Measurements from ENCODE around the gene CAMK2B. TPM values are rescaled to one million over a fixed set of nuclear protein-coding genes. Genes with fewer than 3 reads are reported as not detected.
A peak's percentile ranks its signal among the peaks of the same experiment; 100 is the strongest.

The CAMK2B gene
- total RNA-seq, 1 experiment from 2014 or later = 0.02 TPM

- no peak for DNase-seq (ENCODE audit: low read depth)
Measured at GRCh38 chr7:44330331-44330730, 4.9 kb upstream of the CAMK2B start.

- no peak for DNase-seq (ENCODE audit: low read depth)
Measured at GRCh38 chr7:44329888-44330287, 4.5 kb upstream of the CAMK2B start.

- DNase-seq (ENCODE audit: low read depth) = no peak
Measured at GRCh38 chr7:44329081-44329480, 3.7 kb upstream of the CAMK2B start.

GRCh38 chr7:44327981-44328380 lies 2.6 kb upstream of the CAMK2B start:
- DNase-seq (ENCODE audit: low read depth) = no peak

DNA sequence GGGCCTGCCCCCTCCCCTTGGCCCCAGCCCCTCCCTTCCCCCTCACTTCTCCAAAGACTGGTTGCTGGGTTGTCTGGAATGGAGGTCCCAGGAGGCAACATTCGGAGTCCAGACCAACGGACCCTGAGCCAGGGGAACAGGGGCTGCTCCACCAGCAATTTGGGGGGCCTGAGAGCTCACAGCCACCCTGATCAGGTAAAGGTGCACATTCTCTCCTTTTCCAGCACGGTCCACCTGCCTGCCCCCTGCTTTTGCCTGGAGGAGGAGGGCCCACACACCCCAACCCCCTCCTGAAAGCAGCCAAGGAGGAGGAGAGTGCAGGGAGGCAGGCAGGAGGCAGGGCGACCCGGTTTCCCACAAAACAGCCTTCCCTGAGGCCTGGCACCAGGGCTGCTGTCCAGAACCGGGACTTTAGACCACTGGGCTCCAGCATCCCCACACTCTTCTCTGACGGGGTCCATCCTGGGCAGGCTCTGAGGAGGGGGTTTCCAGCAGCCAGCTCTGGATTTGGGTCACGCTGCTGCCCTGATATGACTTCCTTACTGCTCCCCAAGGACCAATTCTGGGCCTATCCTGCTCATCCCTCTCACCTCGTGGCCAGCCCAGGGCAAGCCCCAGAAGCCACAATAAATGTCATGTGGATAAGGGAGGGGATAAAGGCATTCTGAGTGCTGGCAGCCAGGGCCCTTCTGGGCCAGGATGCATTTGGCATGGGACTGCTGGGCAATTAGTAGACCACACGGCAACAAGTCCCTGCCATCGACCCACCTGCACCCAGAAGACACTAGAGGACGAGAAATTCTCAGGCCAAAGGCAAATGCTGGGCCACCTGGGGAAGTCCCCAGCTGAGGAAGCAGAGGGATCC lies 1.1 kb upstream of the CAMK2B start:
- DNase-seq (ENCODE audit: low read depth) = no peak

GRCh38 chr7:44325811-44326241 lies 432 bp upstream of the CAMK2B start:
- DNase-seq (ENCODE audit: low read depth) = peak; percentile 9

GRCh38 chr7:44324481-44325200 lies 753 bp downstream of the CAMK2B start:
- DNase-seq (ENCODE audit: low read depth) = no peak

- DNase-seq (ENCODE audit: low read depth) = peak; percentile 12
Measured at GRCh38 chr7:44324204-44324480, 1.3 kb downstream of the CAMK2B start.

- DNase-seq (ENCODE audit: low read depth) = no peak
Measured at GRCh38 chr7:44323381-44324203, 1.8 kb downstream of the CAMK2B start.

- DNase-seq (ENCODE audit: low read depth) = no peak
Measured at GRCh38 chr7:44322631-44323363, 2.6 kb downstream of the CAMK2B start.

DNA sequence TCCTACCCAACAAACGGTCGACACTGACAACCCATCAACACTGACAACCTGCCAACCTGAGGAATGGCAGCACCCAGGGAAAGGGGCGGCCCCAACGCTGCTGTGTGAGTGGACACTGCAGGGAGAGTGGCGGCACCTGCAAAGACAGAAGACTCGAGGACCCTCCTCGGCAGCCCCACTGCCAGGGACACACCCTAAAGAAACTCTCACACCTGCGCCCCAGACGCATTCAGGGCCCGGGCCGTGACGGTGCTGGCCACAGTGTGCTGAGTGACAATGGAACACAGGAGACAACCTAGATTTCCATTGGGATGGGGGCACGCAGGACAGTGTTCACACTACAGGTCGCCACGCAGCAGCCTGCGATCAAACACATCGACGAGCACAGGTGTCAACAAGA lies 3.6 kb downstream of the CAMK2B start:
- DNase-seq (ENCODE audit: low read depth) = no peak

DNA sequence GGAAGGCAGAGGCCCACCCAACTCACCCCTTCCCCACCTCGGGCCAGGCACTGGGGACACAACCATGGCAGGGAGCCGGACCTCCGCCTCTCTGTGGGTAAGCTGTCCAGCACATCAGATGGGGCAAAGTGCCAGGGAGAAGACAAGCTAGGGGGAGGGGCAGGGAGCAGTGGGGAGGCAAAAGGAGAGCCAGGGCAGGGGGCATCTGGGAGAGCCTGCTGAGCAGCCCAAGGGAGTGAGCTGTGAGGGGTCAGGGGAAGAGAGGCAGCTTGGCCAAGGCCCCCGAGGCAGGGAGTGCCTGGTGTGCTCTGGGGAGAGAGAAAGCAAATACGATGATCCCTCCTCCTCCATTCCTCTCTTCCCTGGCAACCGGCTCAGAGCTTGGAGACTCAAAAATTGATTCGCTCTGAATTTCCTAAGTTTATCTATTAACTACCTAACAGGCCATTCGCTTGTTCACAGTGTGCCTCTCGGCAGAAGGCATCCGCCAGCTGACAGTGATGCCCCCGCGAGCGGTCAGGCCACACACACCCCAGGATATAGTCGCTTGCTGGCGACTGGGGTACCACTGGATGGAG lies 4.5 kb downstream of the CAMK2B start:
- DNase-seq (ENCODE audit: low read depth) = no peak

DNA sequence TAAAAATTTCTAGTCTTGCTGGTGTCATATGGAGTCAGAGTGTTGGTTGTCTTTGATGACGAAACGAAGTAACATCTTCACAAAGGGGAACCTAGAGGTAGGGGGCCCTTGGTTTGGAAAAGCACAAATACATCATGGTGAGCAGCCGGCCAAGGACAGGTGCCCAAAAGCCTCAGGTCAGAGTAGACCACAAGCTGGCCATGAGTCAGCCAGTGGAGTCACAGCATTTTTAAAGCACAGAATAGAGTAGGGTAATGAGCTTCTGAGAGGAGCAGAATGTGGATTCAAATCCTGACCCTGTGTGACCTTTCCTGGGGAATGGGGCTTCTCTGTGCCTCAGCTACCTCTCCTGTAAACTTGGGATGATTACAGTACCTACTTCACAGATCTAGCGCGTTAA lies 5.3 kb downstream of the CAMK2B start:
- no peak for DNase-seq (ENCODE audit: low read depth)

DNA sequence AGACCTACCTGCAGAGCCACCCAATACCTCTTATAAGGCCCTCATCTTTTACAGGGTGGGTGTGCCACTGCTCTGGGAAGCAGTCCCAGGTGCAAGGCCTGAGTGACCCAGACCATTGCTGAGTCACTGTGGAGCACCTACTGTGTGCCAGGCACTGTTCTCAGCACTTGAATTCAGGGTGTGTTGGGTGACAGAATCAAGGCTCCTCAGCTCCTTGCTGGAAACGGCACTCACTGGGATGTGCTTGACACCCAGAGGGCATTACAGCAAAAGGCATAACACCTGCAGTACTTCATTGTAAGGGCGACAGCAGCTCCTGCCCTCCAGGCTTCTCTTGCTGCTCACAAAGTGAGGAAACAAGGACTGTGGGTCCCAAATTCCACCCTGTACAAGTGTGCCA lies 7.1 kb downstream of the CAMK2B start:
- DNase-seq (ENCODE audit: low read depth) = no peak

DNA sequence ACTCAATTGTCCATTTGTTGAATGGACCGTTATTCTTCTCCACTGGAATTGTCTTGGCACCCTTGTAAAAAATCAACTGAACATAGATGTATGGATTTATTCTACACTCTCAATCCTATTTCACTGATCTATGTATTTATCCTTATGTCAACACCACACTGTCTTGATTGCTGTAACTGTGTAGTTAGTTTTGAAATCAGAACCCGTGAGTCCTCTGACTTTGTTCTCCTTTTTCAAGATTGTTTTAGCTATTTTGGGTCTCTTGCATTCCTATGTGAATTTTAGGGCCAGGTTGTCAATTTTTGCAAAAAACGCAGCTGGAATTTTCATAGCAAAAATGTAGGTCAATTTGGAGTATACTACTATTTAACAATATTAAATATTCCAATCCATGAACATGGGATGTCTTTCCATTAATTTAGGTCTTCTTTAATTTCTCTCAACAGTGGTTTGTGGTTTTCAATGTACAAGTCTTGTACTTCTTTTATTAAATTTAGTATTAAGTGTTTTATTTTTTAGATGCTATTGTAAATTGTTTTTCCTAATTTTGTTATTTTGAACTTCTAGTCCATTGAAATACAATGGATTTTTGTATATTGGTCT lies 10.0 kb downstream of the CAMK2B start:
- no peak for DNase-seq (ENCODE audit: low read depth)

- DNase-seq (ENCODE audit: low read depth) = no peak
Measured at GRCh38 chr7:44313621-44314031, 11.8 kb downstream of the CAMK2B start.

DNA sequence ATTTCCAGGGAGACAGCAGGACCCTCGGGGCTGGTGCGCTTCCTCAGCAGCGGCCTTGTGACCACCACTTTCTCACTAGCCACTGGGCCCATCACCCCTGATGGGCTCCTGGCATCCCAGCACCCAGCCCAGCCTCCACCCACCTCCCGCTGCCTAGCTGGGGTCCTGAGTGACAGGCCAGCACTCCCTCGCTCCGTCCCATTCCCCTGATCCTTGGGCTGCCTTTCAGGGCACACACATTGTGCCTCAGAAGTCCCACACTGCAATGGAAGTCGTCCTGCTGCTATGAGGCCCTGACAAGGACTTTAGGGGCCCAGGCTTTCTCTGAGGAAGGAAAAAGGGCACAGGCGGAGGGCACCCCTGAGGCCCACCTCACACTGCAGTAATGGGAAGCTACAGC lies 12.4 kb downstream of the CAMK2B start:
- no peak for DNase-seq (ENCODE audit: low read depth)

- DNase-seq (ENCODE audit: low read depth) = no peak
Measured at GRCh38 chr7:44311561-44312495, 13.6 kb downstream of the CAMK2B start.

- DNase-seq (ENCODE audit: low read depth) = no peak
Measured at GRCh38 chr7:44310221-44310848, 15.1 kb downstream of the CAMK2B start.

All from HT1080 (cell line).